UCSD-AML1 (cell line): Measurements from ENCODE around the gene DCTN3.

ENCODE experiments used
- DNase-seq: peaks from one replicate; lab custom pipeline; 2025; ENCODE audit not compliant: unreplicated experiment; lab: John Stamatoyannopoulos, UW

DCTN3 gene

DNA sequence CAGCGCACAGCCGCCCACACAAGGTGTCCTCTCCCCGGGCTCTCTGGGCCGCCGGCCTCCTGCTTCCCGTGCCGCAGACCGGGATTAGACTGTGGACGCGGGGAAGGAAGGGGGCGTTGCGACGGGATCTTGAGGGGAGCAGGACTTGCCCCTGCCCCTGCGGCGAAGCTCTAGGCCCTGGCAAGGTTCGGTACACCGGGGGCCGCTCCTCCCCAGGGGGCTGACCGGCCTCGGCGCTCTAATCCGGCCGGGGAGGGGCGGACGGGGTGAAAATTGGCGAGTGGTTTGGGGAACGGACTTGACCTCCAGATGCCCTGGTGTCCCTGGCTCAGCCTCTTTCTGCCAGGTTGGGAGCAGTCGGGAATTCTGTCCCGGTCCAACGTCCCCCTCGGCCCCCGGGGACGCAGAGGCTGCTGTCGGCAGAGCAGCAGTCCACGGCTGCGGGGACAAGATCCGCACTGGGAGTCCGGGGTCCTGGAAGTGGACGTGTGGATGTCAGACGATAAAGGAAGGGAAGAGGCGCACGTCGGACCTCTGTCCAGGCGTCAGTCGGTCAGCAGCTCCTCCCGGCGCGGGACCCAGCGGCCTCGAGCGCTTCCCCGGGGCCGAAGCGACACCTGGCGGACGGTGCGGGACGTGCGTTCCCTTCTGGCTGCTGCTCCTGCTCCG lies 28.9 kb downstream of the DCTN3 start:
- peak; percentile 71 for DNase-seq

DNA sequence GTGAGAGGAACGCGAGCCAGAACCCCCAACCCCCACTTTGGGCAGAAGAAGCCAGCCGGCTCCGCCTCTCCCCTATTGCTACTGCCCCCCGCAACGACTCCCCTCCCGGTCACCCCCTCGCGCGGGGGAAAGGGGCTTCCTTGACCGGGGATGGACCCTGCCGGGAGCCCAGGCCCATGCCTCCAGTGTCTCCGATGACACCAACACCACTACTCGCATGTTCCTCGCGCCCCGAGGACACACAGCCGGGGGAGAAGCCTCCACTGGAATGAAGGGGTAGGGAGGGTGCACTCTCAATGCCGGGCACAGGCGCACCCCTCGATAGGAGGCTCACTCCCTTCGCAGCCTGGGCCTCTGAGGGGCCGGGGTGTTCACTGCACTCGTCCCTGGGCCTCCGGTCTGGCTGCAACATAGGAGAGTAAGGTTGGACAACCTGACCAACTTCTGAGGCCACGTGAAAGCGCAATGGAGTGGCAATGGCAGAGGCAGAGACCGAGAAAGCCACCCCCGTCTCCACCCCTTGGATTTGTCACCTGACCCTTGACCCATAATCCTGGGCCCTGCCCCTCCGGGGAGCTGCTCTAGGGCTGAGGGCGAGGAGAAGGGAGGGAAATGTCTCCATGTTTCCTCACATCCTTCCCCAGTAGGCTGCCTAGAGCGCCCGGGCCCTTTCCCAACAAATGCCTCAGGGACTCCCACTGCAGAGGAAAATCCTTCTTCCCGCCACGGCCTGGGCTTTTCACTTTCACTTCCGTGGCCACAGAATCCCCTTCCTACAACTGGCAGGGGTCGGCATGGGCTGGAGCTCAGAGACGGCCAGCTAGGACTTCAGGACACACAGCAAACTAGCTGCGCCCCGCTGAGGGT lies 29.7 kb downstream of the DCTN3 start:
- no peak for DNase-seq

DNA sequence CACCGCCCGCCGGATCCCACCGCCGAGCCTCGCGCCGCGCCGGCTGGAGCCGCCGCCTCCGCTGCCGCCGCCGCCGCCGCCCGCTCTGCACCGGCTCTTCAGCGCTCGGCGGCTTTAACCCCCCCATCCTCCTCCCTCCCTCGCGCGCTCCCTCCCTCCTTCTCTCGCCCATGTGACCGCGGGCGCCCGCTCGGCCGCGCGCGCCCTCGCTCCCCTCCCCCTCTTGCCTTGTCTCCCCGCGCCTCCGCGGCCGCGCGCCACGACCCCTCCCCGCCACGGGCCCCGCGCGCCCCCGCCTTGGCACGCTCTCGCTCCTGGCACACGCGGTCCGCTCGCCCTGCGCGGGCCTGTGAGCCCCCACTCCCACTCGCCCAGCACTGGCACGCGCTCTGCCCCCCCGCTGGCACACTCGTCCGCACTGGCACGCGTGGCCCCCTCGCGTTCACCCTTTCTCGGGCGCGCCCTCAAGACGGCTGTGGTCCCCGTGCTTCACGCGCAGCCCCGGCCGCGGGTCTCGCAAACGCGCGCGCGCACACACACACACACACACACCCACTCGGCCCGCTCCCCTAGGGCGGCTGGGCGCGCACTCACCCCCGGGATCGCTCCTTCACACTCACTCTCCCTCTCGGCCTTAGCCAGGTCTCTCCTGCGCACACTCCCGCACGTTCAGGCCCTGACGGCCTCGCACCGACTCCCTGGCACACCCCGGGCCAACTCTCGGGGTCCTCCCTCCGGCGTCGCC lies 30.5 kb downstream of the DCTN3 start, which contains the start of gene CNTFR:
TSS of gene CNTFR (minus strand) at position 89 of the 745 bp plus-strand sequence. CDS start 20,743 bp downstream, outside the sequence.
- DNase-seq: no peak

DNA sequence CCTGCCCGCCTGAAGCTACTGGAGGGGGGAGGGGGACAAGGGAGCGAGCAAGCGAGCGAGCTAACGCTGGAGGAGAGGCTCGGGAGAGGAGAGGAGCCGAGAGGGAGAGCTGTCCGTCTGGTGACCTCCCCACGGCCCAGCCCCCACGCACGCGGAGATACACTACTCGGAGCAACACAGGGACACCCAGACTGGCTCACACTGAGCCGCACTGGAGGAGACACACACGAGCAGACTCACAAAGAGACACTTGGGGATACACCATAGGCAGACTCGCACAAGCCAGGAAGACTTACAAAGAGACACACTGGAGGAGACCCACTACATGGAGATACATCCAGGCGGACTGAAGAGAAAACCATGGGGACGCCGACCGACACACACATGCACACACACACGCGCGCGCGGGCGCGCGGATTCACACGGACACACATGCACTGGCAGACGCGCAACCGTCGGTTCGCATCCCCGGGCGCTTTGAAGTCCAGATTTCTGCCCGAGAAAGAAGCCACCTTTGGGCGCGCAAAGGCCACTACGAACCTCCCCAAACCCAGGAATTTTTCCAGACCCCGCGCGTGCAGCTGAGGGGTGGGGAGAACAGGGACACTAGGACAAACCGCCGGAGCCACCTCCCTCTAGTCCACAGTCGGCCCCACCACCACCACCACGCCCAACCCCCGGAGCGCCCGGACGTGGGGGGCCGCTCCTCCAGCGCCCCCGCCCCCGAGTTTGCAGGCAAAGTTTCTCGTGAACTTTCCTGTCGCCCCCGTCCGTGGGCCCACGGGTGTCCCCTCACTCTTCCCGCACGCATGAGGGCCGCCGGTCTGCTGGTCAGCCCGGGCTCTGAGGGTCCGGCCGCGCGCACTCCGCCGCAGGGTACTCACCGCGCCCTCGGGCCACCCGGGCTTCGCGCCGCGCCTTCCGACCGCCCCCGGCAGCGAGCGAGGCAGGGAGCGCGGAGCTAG lies 31.3 kb downstream of the DCTN3 start:
- DNase-seq: no peak

DNA sequence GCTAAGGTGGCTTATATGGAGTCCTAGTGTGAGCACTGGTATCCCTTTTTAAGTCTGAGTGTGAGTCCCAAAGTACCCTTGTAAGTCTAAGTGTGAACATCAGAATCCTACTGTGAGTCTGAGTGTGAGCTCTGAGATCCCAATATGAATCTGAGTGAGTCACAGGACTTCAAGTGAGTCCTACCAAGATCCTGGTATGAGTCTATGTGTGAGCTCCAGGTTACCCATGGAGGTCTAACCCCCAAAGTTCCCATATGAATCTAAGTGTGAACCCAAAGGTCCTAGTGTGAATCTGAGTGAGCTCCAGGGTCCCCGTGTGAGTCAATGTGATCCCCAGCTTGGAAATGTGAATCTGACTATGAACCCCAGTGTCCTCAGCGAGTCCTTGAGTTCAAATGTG lies 33.0 kb downstream of the DCTN3 start:
- DNase-seq: no peak

DNA sequence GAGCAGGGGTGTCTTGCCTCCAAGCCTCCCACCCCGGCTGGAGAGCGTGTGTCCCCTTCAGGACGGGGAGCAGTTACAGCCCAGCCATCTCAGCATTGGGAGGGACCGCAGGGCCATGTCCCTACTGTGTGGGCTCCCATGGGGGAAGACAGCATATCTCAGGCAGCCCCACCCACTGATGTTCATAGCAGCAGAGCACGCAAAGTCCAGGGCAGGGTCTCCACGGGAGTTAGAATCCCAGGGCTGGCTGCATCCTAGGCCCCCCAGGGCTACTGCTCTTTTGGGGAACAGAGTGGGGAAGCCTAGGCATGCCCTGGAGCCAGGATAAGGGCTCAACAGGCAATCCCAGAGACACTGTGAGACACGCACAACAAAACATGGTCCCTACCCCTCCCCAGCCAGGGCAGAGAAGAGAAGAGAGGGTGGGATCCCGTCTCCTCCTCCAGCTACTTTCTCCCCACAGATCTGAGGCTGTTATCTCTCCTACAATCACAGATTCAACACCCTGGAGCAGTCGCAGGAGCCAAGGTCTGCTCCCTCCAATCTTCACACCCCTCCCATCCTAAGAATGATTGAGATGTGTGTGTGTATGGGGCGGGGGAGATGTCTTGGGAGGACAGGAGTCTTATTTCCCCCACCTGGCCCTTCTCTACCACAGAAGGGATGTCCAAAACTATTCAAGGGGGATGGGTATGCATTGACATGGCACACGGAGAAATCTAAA lies 34.2 kb downstream of the DCTN3 start:
- DNase-seq: no peak

DNA sequence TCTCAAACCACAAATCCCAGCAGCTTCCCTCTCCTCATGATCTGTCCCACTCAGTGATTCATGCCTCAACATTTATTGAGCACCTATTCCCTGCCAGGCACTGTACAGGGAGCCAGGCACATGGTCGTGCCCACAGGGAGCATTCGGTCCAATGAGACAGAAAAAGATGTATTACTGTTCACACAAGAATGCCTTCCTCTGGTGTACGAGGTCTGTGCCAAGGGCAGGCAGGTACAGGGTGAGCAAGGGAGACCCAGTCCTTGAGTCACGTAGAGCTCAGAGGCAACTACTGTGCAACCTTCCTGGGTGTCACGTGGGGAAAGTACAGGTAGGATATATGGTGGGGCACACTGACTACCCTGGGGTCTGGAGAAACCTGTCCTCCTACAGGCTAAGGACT lies 35.3 kb downstream of the DCTN3 start:
- DNase-seq: no peak

DNA sequence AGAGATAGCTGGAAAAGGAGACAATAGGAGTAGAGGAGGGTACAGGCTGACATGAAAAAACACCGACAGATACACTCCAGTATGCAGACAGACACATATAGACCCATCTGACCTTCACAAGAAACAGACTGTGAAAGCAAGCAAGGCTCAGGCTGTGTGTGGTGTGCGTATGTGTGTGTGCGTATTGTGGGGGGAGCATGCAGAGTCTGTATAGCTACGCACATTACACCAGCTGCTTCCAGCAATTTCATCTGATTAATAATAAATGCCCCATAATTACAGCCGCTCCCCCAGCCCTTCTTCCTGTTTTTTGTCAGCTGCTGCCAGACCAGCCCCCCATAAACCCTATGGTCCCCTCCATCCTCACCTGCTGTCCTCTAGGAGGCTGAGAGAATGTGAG lies 37.5 kb downstream of the DCTN3 start:
- no peak for DNase-seq

DNA sequence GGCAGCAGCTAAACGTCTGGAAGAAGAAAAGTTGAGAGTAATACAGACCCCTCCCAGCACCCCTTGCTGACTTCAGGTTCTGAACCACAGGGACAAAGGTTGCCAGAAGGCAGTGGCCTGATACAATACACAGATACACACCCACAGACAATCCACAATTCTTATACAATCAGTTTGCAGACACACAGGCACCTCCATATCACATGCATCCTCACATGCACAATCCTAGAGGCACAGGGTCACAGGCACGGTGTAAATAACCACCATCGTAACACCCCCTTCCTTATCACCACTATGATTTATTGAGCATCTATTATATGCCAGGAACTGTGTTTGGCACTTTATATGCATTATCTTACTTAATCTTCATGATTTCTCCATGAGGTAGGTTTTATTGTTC lies 39.0 kb downstream of the DCTN3 start:
- no peak for DNase-seq

DNA sequence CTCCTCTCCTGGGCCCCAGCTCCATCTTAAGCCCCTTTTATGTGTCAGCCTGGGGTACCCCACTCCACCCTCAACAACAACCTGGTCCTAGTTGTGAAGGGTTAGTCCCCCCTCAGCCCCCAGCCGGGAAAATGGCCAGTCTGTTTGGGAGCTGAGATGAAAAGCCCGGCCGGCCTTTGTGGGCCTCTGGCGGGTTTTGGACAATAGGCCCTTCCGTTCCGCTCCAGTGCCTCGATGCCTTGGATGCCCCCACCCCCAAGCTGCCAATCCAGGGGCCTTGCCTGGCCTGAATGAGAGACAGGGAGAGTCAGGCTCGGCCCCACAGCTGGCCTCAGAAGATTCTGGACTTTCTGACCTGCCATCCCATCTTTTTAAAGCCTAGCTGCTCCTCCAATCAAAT lies 39.9 kb downstream of the DCTN3 start:
- DNase-seq: no peak

DNA sequence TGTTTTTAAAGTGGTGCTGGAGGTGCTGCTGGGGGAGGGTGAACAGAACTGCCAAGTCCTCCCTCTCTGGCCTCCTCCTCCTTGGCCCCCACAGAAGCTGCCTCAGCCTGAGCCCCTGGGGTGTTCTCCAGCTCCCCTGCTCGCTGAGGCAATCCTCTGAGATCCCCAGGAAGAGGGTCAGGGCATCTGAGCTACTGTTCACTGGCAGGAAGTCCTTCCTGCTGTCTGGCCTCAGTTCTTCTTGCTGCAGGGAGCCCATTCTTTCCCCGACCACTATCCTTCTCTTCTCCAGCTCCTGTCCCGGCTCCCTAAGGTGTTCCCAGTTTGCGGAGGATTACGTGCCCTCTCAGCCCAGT lies 40.5 kb downstream of the DCTN3 start:
- DNase-seq: no peak

DNA sequence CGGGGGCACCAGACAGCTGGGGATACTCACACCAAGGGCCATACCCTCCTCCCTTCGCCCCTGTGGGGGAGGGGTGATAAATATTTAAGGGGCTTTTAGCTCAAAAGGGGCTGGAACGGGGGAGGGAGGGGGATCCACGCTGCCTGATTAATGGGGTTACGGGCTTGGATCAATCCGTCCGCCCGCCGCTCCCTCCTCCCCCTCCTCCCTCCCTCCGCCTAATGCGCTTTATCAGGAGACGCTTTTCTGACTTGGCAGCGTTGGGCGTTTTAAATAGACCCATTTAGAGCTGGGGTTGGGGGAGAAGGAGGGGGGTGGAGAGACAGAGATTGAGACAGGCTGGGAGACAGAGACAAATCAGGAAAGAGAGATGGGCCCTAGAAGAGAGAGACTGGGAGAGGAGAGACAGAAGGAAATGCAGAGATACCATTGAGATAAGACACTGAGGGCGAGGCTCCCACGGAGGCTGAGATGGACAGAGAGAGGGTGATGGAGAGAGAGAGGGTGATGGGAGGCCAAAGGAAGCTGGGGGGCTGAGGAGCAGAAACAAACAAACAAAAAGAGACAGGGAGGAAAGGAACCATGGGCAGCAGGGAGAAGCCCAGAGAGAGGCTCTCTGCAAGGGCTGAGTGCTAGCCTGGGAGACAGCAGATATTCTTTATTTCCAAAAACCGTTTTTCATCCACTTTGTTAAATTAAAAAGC lies 41.0 kb downstream of the DCTN3 start:
- no peak for DNase-seq

DNA sequence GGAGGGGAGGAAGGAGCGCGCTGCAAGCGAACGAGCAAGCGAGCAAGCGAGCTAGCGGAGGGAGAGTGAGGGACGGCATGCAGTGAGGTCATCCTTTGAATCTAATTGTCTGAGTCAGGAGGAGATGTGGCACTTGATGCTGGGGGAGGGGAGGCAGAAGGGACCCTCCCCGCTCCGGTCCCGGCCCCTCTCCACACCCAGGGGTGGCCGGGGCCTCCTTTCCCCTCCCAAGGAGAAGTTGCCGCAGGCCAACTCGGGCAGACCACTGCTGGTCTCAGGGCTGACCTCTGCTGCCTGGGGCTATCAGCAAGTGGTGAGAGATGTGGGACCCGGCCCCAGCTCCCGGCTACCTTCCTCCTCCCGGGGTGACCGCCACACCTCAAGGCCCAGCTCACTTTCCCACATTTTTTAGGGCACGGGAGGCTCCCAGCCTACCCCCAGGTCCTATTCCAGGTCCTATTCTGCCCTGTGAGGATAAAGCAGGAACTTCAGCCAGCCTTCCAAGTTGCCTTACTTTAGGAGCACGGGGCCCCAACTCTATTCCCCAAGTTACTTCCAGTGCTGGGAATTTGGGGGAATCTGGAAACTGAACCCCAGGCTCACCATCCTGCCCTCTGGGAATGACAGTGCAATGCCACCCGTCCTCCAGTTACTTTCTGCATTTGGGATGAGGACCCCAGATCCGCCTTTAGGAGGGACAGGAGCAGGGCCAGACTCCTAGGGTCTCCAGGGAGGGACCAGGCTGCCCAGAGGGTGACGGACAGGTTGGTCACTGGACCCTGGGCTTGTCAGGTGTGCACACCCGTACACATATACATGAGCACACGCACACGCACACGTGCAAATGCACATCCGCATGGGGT lies 41.8 kb downstream of the DCTN3 start:
- DNase-seq: no peak

DNA sequence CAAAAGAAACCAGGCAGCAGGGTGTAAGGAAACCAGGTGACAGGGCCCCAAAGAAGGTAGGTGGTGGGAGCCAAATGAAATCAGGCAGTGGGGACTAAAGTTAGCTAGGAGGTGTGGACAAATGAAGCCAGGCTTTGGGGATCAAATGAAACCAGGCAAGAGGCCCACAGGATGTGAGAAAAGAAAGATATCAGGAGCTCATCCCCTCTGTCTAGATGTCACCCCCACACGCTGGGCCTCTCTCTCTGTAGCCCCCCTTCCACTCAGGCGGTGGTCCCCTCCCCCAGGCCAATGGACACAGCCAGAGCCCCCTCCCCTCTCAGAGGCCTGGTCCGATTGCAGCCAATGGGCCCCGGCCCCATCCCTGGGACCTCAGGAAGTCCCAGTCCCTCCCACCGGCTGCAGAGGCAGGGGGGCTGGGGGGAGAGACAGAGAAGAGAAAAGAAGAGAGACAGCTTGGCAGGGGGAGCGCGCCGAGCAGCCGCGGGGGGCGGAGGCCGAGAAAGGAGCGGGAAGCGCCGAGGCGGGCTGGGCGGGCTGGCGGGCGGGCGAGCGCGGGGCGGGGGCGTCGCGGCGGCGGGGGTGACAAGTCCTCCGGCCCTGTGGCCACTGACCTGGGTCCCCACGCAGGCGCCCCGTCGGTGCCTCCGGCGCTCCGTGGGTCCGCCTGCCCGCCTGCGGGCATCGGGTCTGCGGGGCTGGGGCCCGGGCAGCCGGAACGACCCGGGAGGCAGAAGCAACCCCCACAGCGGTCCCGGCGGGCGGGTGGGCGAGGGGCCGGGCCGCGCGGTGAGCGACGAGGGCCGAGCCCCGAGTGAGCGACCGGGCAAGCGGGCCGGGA lies 42.7 kb downstream of the DCTN3 start:
- no peak for DNase-seq

DNA sequence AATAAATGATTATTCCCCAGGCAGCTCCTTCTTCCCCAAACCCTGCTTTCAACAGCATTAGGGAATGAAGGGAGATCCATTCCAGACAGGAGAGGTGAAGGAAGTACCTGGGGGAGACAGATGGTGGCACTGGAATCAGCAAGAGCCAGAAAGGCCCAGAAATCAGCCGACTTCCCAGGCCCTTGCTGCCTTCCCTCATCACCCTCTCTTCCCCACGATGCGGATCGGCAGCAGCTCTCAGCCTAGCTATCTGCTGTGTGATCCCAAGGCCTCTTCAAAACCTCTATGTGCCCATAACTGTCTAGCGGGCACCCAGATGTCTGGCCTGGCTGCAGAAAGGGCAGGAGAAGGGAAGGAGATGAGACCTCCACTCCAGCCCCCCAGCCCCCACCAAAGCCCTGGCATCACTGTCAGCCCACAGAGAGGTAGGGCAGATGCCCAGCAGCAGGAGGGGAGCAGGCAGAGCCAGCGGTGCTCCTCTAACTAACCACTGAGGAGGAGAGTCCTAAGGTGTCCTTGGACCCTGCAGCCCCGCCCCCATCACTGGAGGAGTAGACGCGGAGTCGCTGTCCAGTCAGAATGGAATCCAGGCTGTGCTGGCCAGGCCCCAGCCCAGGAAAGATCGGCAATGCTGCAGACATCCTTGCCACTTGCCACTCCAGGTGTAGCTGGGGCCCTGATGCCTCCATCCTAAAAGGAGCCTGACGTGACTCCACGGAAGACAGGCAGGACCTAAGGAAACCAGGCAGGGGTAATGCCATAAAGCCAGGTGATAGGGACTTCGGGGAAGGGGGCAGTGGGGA lies 43.5 kb downstream of the DCTN3 start:
- no peak for DNase-seq

DNA sequence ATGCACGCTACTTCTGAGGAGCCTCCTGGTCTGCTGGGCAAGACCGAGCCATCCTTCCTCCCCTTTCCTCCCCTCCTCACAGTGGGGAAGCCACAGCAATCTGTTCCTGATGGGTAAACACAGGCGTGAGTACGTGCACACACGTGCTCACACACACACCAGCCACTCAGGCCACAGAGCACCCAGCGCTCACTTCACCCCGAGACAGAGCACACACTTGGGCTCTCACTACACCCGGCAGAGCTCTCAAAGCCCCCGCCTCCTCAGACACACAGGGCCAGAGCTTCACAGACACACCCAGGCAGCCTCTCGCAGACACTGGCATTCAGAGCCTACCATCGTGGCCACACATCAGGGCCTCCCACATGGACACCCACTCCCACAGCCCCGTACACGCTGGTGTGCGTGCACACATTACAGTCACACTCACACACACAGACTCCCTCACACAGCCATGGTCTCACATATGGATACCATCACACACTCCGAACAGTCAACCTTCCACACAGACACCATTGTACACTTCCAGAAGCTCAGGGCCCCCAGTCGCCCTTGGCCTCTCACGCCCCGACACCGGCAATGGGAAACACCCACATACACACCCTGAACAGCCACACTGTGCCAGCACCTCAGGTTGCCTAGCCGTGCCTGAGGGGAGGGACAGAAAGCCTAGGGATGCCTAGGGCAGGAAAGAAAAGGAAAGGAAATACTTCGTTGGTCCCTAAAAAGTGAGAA lies 44.3 kb downstream of the DCTN3 start:
- DNase-seq: no peak
